HFFc6 (cell line): ENCODE data around the gene SLC35F1. TPM values are rescaled to one million over a fixed set of nuclear protein-coding genes. Genes with fewer than 3 reads are reported as not detected.

ENCODE experiments used
- DNase-seq: peaks from one replicate; pipeline ENCODE4 v3.0.0-alpha.2; 2018
- H3K27ac Mint-ChIP-seq: 2 replicates; pipeline ENCODE4 v1.8.0; 2020; ENCODE audit warnings: mild to moderate bottlenecking, mixed read lengths
- H3K27me3 Mint-ChIP-seq: 2 replicates; pipeline ENCODE4 v1.8.0; 2021; ENCODE audit warnings: mild to moderate bottlenecking, moderate library complexity, mixed read lengths; ENCODE audit not compliant: insufficient read depth
- H3K36me3 Mint-ChIP-seq: 2 replicates; pipeline ENCODE4 v1.8.0; 2021; ENCODE audit warnings: low read depth, mixed read lengths
- H3K4me1 Mint-ChIP-seq: 2 replicates; pipeline ENCODE4 v1.8.0; 2020; ENCODE audit warnings: low read depth, mixed read lengths
- H3K4me3 Mint-ChIP-seq: 2 replicates; pipeline ENCODE4 v1.8.0; 2020; ENCODE audit warnings: mild to moderate bottlenecking, moderate library complexity, mixed read lengths
- H3K9me3 Mint-ChIP-seq: 2 replicates; pipeline ENCODE4 v1.8.0; 2020; ENCODE audit warnings: mild to moderate bottlenecking, mixed read lengths
- CTCF ChIP-seq: fragments of 200-600 bp; sonication (generic); IDR thresholded peaks from 2 replicates; pipeline ENCODE4 v1.5.0; 2021; ENCODE audit warnings: antibody characterized with exemption, mild to moderate bottlenecking
- total RNA-seq, 6 experiments: library from RNA; stranded (reverse); fragmentation: NEBNext Ultra II Directional; extraction: Animal tissue kit (Norgen Biotek cat#: 25700); gene quantifications; 2 replicates in 1 of 6; 3 replicates in 5 of 6; pipeline ENCODE4 v1.2.3, GENCODE V29; 2021

SLC35F1 gene
- total RNA-seq, 6 experiments from 2014 or later, result not detected

GRCh38 chr6:117910549-117910948 is 3.5 kb downstream of the SLC35F1 start:
- no peak overlapping the region for H3K27ac Mint-ChIP-seq
- peaks cover 3% of the 10 kb centered on the region; the same call in 1 of the 2 replicates for H3K27me3 Mint-ChIP-seq
- H3K4me3 Mint-ChIP-seq, result no peak overlapping the region
- no peak for TF ChIP-seq CTCF
- no peaks in the 10 kb centered on the region; the same call in 1 of the 2 replicates for H3K36me3 Mint-ChIP-seq
- no peaks in the 10 kb centered on the region for H3K4me1 Mint-ChIP-seq
- peaks cover 17% of the 10 kb centered on the region for H3K9me3 Mint-ChIP-seq
- no peak for DNase-seq

- H3K9me3 Mint-ChIP-seq, result peaks cover 14% of the 10 kb centered on the region
- H3K27me3 Mint-ChIP-seq, result peaks cover 3% of the 10 kb centered on the region; the same call in 1 of the 2 replicates
- no peaks in the 10 kb centered on the region for H3K4me1 Mint-ChIP-seq
- no peak for DNase-seq
- TF ChIP-seq CTCF, result no peak
- no peaks in the 10 kb centered on the region; the same call in 1 of the 2 replicates for H3K36me3 Mint-ChIP-seq
- no peak overlapping the region for H3K27ac Mint-ChIP-seq
- H3K4me3 Mint-ChIP-seq, result no peak overlapping the region
These were observed 4.1 kb downstream of the SLC35F1 start for GRCh38 chr6:117911150-117911549.

GRCh38 chr6:117911660-117912059 is 4.6 kb downstream of the SLC35F1 start:
- Mint-ChIP-seq H3K9me3 (peaks cover 9% of the 10 kb centered on the region), H3K4me3 (no peak overlapping the region), H3K27me3 (peaks cover 3% of the 10 kb centered on the region; the same call in 1 of the 2 replicates), H3K36me3 (no peaks in the 10 kb centered on the region; the same call in 1 of the 2 replicates), H3K4me1 (no peaks in the 10 kb centered on the region), H3K27ac (no peak overlapping the region)
- no peak for TF ChIP-seq CTCF
- DNase-seq, result no peak

- Mint-ChIP-seq H3K36me3 (no peaks in the 10 kb centered on the region), H3K4me1 (no peaks in the 10 kb centered on the region), H3K9me3 (no peaks in the 10 kb centered on the region), H3K27ac (no peak overlapping the region), H3K4me3 (no peak overlapping the region), H3K27me3 (no peaks in the 10 kb centered on the region)
- no peak for TF ChIP-seq CTCF
- no peak for DNase-seq
These were observed 8.8 kb downstream of the SLC35F1 start for GRCh38 chr6:117915846-117916245.

- no peak for TF ChIP-seq CTCF
- H3K27ac Mint-ChIP-seq, result no peak overlapping the region
- H3K36me3 Mint-ChIP-seq, result no peaks in the 10 kb centered on the region
- no peaks in the 10 kb centered on the region for H3K9me3 Mint-ChIP-seq
- H3K4me3 Mint-ChIP-seq, result no peak overlapping the region
- H3K4me1 Mint-ChIP-seq, result no peaks in the 10 kb centered on the region
- no peak for DNase-seq
- H3K27me3 Mint-ChIP-seq, result no peaks in the 10 kb centered on the region
These were observed 9.4 kb downstream of the SLC35F1 start for GRCh38 chr6:117916483-117916882.

- no peak overlapping the region for H3K4me3 Mint-ChIP-seq
- H3K27me3 Mint-ChIP-seq, result no peaks in the 10 kb centered on the region
- no peak overlapping the region for H3K27ac Mint-ChIP-seq
- H3K9me3 Mint-ChIP-seq, result no peaks in the 10 kb centered on the region; the same call in 1 of the 2 replicates
- no peak for TF ChIP-seq CTCF
- DNase-seq, result no peak
- H3K36me3 Mint-ChIP-seq, result no peaks in the 10 kb centered on the region
- no peaks in the 10 kb centered on the region for H3K4me1 Mint-ChIP-seq
These were observed 10.1 kb downstream of the SLC35F1 start for GRCh38 chr6:117917176-117917575.
